ENCODE measurements around the gene UFD1.

UFD1 gene

DNA sequence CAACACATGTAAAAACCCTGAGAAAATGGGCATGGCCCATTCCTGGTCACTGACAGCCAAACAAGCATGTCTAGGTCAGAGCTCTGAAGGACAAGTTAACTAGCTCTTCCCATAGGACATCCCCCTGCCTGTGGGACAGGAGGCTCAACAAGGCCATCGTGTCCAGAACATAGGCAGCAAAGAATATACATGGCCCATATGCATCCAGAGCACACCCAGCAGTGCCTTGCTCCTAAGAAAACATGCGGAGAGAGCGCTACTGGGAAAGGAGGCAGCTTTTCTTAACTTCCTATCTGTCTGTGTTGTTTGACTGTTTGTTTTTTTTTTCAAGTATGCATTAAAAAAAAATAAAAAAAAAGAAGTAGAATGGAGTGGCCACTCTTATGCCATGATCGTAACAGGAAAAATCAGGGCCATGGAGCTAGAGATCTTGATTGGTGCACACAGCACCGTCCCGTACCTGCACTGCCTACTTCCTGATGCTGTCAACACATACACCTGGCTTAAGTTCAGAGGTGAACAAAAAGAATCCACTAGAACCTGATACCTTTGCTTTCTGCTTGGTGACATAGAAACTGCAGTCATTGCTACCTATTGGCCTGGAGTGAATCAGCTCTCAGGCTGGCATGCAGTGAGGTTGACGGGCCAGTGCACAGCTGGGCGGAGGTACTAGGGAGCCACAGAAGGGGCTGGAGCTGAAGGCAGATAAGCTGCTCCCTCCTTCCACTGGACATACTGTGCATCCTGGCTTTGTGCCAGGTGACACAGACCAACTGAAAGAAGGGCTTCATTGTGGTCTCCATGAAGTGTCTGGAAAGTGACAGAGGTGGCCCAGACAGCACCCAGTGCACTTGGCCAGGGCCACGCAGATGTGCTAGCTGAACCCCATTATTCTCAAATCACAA lies 11.9 kb downstream of the UFD1 start:
- DNase-seq = no peak

DNA sequence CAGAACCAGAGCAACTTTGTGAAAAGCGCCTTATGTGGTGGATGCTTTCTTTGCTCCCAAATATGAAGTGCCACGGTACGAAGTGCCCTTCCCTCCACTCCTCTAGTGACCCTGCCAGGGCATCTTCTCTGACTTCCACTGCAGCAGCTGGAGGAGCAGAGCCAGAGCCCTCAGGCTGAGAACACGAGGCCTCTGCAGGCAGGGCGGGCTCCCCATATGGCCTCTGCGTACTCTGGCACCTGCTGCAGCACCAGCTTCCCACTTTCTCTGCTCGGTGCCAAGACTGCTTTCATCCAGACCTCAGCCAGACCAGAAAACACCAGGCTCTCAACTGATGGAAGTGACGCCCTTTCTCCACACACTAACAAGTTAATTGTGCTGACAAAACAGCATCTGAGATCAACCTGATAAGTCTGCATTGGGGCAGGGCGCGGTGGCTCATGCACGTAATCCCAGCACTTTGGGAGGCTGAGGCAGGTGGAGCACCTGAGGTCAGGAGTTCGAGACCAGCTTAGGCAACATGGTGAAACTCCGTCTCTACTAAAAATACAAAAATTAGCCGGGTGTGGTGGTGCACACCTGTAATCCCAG lies 12.8 kb downstream of the UFD1 start:
- DNase-seq = no peak

DNA sequence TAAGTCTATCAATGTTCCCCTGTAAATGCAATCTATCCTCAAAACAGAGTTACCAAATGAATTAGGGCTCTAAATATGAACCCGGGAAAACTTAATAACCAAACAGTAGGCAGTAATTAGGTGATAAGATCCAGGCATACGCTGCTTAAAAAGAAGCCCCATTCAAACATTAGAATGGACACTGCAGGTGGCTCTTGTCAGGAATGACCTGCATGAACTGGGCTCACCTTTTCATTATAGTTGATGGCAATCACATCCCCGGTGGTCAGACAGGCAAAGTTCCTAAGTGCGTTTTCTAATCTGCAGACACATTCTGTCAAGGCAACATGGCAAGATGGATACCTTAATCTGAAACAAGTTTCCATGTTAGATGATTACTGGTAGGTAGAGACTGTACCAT lies 14.0 kb downstream of the UFD1 start:
- DNase-seq = no peak

DNA sequence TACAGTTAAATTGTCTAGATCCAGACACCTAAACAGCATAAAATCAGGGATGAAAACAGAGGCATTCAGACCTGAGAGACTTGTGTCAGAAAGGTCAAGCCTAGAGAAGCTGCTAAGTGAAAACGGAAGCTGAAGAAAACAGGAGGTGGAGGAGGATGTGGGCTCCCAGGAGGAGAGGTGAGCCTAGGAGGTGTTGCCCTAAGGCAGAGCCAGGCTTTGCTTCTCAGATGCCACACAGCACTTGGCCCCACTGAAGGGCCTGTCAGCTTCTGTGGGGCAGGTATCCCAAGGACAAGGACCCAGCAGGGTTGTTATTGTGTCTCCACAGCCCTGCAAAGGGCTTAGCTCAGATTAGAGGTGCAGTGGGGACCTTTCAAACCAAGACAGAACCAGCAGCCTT lies 14.4 kb downstream of the UFD1 start:
- DNase-seq = no peak

DNA sequence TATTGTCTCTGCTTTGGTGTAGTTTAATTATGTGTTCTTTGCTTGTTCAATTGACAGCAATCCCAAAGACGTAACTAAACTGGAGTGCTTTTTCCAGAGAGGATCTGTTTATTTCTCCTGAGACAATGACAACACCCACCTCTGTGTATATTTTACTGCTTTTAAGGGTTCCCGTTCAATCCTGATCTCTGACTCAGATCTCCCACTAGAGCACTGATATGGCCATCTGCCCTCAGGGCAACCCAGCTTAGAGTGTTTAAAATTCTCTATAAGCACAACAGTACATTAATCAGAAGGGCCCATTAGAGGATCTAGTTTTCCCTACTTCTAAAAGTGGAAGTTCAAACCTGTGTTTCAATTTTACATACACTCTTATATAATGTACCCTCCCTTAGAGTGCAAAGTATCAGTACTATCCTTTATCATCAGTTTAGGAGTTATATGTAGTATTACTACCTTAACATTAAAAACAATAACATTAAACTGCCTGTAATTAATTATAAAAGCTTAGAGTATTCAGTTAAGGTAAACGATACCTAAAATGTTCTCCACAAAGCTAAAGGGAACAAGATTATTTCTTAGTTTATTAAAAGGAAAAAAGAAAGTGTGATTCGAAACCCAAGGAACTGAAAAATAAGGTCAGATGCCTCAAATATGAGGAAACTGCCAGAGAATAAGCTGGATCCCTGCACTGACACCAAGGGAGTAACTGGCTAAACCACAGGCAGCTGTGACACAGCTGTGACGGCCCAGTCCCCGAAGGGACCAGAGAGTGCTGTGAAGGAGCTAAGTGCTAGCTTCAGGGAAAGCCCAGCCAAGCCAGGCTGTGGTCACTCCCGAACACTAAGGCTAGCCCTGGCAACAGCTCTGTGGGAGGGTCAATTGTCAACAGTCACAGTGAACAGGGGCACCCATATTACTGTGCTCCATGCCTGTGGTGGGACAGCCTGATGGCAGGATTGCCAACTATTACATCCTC lies 15.2 kb downstream of the UFD1 start:
- no peak for DNase-seq

DNA sequence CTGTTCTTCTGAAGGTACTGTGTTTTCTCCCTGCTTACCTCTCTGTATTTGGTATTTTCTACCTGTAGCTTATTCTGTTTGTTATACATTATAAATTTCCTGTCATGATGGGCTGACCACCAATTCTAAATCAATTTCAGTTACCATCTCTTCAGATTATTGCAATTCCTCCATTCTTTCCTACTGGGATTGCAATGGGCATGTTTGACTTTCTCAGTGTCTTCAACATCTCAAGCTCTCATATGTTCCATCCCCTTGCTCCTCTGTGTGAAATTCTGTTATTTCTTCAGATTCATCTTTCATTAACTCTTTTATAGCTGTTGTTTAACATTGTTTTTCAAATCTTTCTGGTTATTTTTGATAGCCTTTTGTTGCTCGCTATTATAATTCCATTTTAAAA lies 16.0 kb downstream of the UFD1 start:
- DNase-seq = no peak

DNA sequence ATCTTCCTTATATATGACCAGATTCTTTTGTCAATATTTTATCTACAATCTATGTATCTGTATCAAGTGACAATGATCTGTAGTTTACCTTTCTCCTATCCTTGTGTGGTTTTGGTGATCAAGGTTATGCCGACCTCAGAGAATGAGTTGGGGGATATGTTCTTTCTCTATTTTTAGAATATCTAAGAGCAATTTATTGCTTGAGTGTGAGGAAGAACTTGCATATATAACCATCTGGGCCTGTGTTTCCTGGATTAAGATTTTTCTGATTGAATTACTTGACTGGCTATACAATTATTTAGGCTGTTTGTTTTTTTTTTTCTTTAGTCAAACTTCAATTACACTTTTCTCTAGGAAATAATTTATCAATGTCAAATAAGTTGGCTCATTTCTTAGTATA lies 17.5 kb downstream of the UFD1 start:
- DNase-seq = no peak

DNA sequence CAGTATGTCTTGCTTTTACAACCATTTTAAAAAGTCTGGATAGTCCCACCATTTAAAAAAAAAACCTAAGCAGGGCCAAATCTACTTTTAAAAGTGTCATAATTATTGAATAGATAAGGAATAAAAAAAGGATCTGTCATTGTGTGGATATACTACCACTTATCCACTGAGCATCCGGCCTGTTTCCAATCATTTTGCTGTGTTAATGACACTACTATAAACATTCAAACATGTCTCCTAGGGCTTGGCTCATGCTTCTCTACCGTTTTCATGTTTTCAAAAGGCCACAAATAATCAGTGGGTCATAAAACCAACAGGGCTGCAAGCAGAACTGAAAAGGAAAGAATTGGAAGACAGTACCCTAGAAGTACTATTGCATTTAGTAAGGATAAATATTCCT lies 19.0 kb downstream of the UFD1 start:
- DNase-seq = no peak

DNA sequence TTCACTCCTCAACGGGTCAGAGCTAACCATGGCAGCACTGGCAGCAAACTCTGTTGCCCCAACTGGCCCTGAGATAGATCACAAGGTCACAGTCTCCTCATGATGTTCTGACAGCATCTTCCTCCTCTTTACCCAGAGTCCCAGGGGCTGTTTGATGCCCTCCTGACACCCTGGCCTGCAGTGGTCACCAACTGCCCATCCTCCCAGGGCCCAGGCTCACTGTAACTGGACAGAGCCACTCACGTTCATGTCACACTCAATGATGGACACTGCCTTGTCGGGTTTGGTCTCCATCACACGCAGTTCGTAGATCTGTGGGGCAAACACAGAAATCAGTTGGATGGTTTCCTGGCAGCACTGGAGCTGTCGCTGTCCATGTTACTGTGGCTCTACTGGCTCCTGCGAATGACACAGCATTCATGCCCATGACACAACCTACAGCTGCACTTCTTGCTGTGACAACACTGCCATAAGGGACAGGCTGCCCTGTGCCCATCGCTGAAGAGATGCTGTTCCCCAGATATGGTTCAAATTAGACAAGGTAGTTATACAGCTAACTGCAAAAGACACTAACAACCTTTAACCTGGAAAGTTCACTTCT lies 21.1 kb downstream of the UFD1 start:
- DNase-seq = no peak

DNA sequence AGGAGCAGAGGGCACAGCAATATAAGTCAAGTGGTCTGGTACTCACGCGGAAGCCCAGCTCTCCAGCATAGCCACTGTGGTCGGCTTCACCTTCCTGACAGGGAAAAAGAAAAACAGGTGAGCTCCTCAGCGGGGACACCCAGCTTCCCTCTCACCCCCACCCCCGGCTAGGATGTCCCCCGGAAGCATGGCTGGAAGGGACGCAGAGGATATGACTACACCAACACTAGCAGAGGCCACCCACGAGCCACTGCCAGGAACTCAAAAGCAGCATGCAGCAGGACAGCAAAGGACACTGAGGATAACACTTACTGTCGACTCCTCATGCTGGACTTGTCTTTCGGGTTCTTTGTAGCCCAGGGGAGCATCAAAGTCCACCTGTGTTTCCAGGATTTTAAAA lies 22.5 kb downstream of the UFD1 start:
- no peak for DNase-seq

DNA sequence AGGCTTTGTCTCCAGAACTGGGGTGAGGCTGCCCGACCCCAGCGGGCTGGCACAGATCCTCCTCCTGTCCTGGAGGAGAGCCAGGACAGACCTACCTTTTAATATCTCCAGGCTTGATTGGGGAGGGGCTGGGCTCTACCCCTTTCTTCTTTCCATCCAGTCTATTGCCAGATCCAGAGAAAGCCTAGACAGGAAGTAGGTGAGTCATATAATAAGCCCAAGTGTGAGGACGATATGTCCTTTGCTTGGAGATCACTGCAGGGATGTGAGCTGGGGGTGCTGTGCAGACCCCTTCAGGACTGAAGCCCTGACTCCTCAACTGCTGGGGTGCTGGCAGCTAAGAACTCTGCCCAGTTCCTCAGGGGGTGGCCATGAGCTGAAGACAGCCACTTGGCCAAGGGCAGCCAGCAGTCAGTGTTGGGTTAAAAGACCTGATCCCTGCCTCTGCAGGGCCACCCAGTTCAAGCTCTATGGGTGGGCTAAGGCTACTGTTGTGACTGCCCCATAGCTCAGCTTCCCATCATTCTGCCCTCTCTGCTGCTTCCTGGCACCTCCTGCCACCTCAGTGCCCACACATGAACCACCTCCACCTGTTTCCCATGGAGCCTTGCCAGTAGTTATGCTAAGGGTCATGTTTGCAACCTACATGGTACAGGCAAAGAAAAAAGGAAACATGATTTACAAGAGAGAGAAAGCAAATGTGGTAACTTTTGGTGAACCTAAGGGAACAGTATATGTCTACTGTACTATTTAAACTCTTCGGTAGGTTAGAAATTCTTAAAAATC lies 23.2 kb downstream of the UFD1 start:
- no peak for DNase-seq

DNA sequence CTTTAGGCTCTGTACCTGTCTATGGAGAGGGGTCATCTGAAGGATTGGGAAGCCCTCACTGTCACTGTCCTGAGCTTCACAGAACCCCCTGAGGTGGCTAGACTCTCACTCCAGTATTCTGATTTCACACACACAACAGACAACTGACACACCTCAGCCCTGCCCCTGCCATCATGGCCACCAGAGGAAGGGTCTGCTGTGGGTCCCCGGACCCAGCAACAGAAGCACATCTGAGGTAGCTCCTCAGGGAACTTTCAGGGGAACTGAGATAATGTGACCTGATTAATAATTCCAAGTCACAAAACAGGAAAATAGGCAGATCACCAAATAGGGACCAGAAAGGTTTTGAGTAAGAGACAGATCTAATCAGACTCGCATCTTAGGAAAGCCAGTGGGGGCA lies 24.0 kb downstream of the UFD1 start:
- DNase-seq = no peak

DNA sequence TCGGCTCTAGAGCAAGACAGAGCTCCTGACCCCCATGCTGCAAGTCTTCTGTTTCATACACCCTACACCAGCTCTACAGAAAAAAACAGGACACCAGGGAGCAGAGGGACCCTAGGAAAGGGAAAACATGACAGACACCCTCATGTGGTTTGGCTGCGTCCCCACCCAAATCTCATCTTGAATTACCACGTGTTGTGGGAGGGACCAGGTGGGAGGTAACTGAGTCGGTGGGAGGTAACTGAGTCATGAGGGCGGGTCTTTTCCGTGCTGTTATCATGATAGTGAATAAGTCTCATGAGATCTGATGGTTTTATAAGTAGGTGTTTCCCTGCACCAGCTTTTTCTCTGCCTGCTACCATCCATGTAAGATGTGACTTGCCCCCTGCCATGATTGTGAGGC lies 24.8 kb downstream of the UFD1 start:
- DNase-seq = no peak

DNA sequence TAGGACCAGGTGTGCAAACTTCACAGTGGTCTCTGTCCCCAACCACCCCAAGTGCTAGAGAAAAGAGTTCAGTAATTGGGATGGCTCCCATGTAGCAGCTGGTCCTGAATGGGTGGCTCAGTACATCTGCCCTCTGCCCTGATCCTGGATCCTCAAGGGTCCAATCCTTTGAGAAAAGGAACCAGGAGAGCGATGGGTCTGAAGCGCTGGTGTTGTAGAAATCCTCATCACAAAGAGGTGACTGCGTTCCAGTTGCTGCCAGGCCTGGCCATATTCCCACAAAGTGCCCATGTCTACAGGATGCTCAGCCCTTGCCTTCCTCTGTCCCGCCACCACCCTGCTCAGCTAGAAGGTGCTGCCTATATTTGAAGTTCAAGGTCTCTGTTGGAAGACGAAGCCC lies 25.3 kb downstream of the UFD1 start:
- no peak for DNase-seq

DNA sequence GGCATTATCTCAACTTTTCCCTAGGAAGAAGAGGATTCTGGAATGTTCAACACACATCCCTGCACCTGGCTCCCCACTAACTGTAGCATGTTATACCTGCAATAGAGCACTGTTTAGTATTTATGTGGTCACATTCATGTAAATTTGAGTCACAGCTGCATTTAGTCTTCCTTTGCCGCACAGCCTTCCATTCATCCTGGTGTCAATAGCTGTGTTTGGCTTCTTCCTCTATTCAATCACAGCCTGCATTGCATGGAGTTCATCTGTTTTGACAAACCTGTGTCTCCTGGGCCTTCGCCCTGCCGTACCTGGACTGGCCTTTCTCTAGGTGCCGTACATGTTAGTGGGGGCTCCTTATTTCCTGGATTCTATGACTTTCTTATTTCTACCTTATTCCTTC lies 27.4 kb downstream of the UFD1 start:
- no peak for DNase-seq

DNA sequence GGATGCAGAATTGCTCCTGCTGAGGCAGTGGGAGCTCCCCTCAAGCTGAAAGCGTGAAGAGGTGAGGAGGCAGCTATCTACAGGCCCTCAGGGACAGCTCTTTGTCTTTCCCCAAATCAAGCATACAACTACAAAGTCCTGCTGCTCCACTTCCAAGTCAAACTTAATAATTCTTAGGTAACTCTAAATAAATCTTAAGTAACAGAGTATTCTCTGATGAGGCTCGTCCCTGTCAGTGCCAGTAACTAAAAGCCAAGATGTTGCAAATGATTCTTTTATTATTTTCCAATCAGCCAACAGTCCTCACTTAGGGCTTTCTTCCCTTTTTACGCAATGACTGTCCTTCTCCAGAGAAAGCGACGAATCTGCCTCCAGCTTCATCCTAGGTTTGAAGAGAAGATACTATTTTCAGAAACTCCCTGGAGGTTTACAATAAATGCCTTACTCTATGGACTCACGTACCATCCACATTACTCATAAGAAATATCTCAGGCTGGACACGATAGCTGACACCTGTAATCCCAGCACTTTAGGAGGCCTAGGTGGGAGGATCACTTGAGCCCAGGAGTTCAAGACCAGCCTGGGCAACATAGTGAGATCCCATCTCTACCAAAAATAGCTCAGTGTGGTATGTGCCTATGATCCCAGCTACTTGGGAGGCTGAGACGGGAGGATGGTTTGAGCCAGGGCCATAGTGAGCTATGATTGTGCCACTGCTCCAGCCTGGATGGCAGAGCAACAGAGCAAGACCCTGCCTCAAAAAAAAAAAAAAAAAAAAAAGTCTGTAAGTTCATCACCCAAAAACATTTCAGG lies 28.4 kb downstream of the UFD1 start:
- no peak for DNase-seq

DNA sequence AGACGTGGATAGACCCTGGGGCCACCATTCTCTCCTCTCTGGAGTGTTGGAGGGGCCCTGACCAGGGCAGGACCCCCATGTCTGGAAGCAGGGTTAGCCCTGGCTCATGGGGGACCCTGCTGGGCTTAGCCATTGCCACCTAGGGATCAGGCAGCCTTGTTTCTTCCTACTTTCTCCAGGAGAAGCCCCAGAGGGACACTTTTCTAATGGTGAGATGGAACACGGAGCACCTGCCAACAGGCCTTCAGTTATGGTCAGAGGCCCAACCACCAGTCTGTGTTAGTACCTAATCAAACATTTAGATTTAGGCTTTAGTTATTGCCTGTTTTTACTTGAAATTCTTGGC lies 29.6 kb downstream of the UFD1 start:
- no peak for DNase-seq

DNA sequence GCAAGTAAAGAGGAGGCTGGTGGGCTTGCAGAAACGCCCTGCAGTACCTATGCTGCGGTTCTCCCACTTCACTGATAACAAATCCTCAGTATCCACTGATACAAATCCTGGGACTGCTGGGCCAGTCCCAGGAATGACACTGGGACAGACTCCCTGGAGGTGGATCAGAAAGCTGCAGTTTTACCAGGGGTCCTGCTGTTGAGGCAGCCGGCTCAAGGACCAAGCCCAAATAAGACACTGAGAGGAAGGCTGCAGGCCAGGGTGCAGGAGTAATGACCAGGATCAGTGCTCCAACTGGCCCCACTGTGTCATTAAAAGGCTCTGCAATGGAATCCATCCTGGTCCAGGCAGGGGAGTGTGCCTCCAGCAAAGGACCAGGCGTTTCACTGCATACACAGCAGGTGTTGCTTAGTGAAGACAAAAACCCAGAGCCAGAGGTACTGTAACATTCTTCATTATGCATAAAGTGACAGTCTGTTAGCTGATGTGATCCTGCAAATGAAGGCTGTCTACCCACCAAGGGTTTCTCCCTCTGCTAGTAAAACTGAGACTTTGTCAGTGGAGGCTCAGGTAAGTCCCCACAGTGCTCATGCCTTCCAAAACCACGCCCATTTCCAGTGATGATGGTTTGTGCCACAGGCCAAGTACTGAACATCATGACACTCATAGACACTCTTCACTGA lies 30.1 kb downstream of the UFD1 start:
- DNase-seq = no peak

DNA sequence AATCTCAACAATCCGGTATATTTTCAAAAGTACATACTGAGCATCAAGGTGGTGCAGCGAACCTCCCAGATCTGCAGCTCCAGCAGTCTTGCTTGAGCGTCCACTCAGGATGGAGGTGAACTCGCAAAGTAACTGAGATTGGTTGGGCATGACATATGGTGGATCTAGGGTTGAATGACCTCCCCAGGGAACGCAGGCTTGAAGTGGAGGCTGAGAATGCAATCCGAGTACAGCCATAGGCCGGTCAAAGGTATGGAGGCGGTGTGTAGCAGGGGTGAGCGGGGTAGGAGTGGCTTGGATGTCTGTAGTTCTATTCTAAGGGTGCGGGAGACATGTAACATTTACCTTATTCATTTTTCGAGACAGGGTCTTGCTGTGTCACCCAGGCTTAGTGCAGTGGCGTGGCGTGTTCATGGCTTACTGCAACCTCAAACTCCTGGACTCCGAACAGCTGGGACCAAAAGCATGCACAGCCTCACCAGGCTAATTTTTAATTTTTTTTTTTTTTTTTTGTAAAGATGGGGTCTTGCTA lies 30.9 kb downstream of the UFD1 start:
- DNase-seq = peak; percentile 90 to 97

DNA sequence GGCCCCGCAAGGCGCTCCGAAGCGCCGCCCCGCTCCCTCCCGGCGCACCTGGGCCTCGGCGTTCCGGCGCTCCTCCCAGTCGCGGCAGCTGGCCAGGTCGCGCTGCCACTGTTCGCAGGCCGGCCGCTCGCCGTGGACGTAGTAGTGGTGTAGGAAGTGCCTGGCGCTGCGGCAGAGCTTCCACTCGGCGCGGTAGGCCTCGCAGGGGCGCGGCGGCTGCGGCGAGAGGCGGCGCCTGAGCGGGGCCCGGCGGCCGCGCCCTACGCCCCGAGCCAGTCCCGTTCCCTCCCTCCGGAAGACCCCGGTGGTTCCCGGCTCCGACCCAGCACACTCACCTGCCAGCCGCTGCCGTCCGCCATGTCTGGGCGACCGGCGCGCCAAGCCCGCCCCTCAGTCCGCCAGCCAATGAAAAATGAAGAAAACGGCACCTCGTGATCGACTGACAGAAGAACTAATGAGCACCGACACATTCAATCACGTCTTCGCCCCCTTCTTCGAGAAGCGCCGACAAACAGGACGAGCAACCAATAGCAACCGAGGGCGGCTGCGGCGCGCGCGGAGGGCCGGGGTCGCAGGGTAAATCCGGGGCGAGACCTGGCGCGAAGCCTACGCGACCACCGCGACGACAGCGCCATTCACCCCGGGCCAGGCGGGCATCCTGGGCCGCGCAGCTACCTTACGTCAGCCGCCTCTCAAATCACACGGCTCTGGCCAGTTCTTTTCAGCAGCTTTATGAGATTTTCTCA lies 31.5 kb downstream of the UFD1 start, which contains the start of gene C22orf39:
Gene C22orf39, minus strand, starts transcription at position 382 of the 746 bp plus-strand sequence. Its CDS starts 23 bp downstream, at position 359.
- peak; percentile 82 to 96 for DNase-seq

Data from NCI-H524 (cell line).